ENCODE results near the gene POLD4. TPM values are rescaled to one million over a fixed set of nuclear protein-coding genes. Genes with fewer than 3 reads are reported as not detected.

The POLD4 gene
- total and polyA plus RNA-seq, 2 of the 13 experiments (the other 11 are each of a cell fraction or from before 2014, with no cell fraction given): 10.5 to 27.4 TPM

DNA sequence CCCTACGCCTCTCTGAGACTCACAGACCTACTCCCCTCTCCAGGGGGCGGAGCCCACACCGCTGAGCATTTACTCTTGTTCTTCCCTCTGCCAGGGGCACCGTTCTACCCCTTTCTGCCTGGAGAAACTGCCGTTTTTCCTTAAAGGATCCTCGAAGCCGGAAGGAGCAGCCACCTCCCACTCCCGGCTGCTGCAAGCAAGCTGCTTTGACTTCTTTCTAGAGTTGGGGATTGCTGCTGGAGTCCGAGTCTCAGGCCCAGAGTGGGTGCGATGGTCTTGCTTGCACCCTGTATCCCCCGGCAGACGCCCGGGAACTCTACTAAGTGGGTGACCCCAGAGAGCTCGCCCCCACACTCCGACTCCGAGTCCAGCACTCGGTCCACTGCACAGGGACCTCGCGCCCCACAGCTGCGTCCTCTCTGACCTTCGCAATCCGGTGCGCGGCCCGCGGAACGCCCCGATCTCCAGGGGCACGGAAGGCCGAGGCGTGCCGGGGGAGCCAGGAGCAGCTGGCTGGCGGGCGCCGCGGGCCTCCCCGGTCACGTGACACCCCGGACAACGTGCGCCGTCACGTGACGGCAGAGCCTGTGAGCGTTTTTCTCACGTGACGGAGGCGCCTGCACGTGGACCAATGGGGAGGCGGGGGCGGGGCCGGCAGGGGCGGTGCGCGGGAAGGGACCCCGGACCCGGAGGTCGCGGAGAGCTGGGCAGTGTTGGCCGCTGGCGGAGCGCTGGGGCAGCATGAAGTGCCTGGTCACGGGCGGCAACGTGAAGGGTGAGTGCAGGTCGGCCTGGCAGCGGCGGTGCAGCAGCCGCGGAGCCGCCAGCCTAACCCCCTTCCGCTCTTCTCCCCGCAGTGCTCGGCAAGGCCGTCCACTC, 38.2 kb upstream of the POLD4 start, which contains the start of gene RAD9A (continued):
- TF ChIP-seq, protein P1, sequence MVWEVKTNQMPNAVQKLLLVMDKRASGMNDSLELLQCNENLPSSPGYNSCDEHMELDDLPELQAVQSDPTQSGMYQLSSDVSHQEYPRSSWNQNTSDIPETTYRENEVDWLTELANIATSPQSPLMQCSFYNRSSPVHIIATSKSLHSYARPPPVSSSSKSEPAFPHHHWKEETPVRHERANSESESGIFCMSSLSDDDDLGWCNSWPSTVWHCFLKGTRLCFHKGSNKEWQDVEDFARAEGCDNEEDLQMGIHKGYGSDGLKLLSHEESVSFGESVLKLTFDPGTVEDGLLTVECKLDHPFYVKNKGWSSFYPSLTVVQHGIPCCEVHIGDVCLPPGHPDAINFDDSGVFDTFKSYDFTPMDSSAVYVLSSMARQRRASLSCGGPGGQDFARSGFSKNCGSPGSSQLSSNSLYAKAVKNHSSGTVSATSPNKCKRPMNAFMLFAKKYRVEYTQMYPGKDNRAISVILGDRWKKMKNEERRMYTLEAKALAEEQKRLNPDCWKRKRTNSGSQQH (CRISPR knock-in tag; IDR thresholded peaks at IDR 0.05; ENCODE audit: low read depth): peak; percentile 88
- TF ChIP-seq, protein P2, sequence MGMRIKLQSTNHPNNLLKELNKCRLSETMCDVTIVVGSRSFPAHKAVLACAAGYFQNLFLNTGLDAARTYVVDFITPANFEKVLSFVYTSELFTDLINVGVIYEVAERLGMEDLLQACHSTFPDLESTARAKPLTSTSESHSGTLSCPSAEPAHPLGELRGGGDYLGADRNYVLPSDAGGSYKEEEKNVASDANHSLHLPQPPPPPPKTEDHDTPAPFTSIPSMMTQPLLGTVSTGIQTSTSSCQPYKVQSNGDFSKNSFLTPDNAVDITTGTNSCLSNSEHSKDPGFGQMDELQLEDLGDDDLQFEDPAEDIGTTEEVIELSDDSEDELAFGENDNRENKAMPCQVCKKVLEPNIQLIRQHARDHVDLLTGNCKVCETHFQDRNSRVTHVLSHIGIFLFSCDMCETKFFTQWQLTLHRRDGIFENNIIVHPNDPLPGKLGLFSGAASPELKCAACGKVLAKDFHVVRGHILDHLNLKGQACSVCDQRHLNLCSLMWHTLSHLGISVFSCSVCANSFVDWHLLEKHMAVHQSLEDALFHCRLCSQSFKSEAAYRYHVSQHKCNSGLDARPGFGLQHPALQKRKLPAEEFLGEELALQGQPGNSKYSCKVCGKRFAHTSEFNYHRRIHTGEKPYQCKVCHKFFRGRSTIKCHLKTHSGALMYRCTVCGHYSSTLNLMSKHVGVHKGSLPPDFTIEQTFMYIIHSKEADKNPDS (CRISPR knock-in tag; IDR thresholded peaks at IDR 0.05): no peak
- TF ChIP-seq NFKB2 (CRISPR knock-in tag; IDR thresholded peaks at IDR 0.05; ENCODE audit: borderline replicate concordance) (peak; percentile 76; the same call in 1 of the 2 replicates), FOXP1 (IDR thresholded peaks at IDR 0.05) (no peak), FOXP1 (CRISPR knock-in tag; IDR thresholded peaks at IDR 0.05) (peak; percentile 18; the same call in 1 of the 2 replicates), JUN (CRISPR knock-in tag; IDR thresholded peaks at IDR 0.05) (no peak), CAMTA2 (CRISPR knock-in tag; IDR thresholded peaks at IDR 0.05; ENCODE audit: borderline replicate concordance) (peak; percentile 65; the same call in 1 of the 2 replicates), ZNF547 (CRISPR knock-in tag; IDR thresholded peaks at IDR 0.05) (peak; percentile 75), ZNF350 (CRISPR knock-in tag; IDR thresholded peaks at IDR 0.05; ENCODE audit: borderline replicate concordance, low read depth) (peak; percentile 65; the same call in 1 of the 2 replicates), CREB1 (IDR thresholded peaks at IDR 0.05) (peak; percentile 87), CREB1 (CRISPR knock-in tag; IDR thresholded peaks at IDR 0.05) (no peak), ZNF282 (IDR thresholded peaks at IDR 0.05; ENCODE audit: partially characterized antibody) (no peak), NR3C1 (CRISPR knock-in tag; IDR thresholded peaks at IDR 0.05) (no peak), ZNF839 (CRISPR knock-in tag; IDR thresholded peaks at IDR 0.05; ENCODE audit: borderline replicate concordance) (no peak), REPIN1 (CRISPR knock-in tag; IDR thresholded peaks at IDR 0.05; ENCODE audit: borderline replicate concordance, low read depth) (peak; percentile 83), MTF1 (CRISPR knock-in tag; IDR thresholded peaks at IDR 0.05) (peak; percentile 16; the same call in 1 of the 2 replicates)
- TF ChIP-seq, protein P3, sequence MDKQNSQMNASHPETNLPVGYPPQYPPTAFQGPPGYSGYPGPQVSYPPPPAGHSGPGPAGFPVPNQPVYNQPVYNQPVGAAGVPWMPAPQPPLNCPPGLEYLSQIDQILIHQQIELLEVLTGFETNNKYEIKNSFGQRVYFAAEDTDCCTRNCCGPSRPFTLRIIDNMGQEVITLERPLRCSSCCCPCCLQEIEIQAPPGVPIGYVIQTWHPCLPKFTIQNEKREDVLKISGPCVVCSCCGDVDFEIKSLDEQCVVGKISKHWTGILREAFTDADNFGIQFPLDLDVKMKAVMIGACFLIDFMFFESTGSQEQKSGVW (CRISPR knock-in tag; IDR thresholded peaks at IDR 0.05; ENCODE audit: borderline replicate concordance): no peak
- TF ChIP-seq, protein P4, sequence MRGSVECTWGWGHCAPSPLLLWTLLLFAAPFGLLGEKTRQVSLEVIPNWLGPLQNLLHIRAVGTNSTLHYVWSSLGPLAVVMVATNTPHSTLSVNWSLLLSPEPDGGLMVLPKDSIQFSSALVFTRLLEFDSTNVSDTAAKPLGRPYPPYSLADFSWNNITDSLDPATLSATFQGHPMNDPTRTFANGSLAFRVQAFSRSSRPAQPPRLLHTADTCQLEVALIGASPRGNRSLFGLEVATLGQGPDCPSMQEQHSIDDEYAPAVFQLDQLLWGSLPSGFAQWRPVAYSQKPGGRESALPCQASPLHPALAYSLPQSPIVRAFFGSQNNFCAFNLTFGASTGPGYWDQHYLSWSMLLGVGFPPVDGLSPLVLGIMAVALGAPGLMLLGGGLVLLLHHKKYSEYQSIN (CRISPR knock-in tag; IDR thresholded peaks at IDR 0.05; ENCODE audit: borderline replicate concordance): no peak
- TF ChIP-seq, protein P5, sequence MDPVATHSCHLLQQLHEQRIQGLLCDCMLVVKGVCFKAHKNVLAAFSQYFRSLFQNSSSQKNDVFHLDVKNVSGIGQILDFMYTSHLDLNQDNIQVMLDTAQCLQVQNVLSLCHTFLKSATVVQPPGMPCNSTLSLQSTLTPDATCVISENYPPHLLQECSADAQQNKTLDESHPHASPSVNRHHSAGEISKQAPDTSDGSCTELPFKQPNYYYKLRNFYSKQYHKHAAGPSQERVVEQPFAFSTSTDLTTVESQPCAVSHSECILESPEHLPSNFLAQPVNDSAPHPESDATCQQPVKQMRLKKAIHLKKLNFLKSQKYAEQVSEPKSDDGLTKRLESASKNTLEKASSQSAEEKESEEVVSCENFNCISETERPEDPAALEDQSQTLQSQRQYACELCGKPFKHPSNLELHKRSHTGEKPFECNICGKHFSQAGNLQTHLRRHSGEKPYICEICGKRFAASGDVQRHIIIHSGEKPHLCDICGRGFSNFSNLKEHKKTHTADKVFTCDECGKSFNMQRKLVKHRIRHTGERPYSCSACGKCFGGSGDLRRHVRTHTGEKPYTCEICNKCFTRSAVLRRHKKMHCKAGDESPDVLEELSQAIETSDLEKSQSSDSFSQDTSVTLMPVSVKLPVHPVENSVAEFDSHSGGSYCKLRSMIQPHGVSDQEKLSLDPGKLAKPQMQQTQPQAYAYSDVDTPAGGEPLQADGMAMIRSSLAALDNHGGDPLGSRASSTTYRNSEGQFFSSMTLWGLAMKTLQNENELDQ (CRISPR knock-in tag; IDR thresholded peaks at IDR 0.05; ENCODE audit: borderline replicate concordance): no peak
- TF ChIP-seq, protein P6, sequence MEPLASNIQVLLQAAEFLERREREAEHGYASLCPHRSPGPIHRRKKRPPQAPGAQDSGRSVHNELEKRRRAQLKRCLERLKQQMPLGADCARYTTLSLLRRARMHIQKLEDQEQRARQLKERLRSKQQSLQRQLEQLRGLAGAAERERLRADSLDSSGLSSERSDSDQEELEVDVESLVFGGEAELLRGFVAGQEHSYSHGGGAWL (CRISPR knock-in tag; IDR thresholded peaks at IDR 0.05): peak; percentile 91; the same call in 1 of the 2 replicates
